ENCODE measurements around the gene SELENOT.
"Not testable (repeated sequence)": the region's sequence is repeated elsewhere in the genome, so short reads cannot be mapped to it uniquely, and the experiment has no call there.

Gene SELENOT

GRCh38 chr3:150607267-150608065 lies 4.3 kb downstream of the SELENOT start:
- DNase-seq (ENCODE audit: low read depth in 2 of 2): no peak

- no peak for DNase-seq (ENCODE audit: low read depth in 2 of 2)
Measured at GRCh38 chr3:150609988-150610387, 6.9 kb downstream of the SELENOT start.

GRCh38 chr3:150610785-150611184 lies 7.7 kb downstream of the SELENOT start:
- no peak for DNase-seq (ENCODE audit: low read depth in 2 of 2)

GRCh38 chr3:150611666-150612065 lies 8.5 kb downstream of the SELENOT start:
- DNase-seq (ENCODE audit: low read depth in 2 of 2): no peak

GRCh38 chr3:150612494-150612893 lies 9.4 kb downstream of the SELENOT start:
- no peak for DNase-seq (ENCODE audit: low read depth in 2 of 2)

GRCh38 chr3:150613034-150613433 lies 9.9 kb downstream of the SELENOT start:
- DNase-seq (ENCODE audit: low read depth in 2 of 2): no peak

GRCh38 chr3:150613709-150614480 lies 10.8 kb downstream of the SELENOT start:
- no peak for DNase-seq (ENCODE audit: low read depth in 2 of 2)

- DNase-seq (ENCODE audit: low read depth in 2 of 2): no peak
Measured at GRCh38 chr3:150620002-150620689, 17.0 kb downstream of the SELENOT start.

GRCh38 chr3:150622955-150623354 lies 19.8 kb downstream of the SELENOT start:
- DNase-seq (ENCODE audit: low read depth in 2 of 2): not testable (repeated sequence)

- no peak for DNase-seq (ENCODE audit: low read depth in 2 of 2)
Measured at GRCh38 chr3:150623945-150624344, 20.8 kb downstream of the SELENOT start.

GRCh38 chr3:150626148-150626930 lies 23.2 kb downstream of the SELENOT start:
- DNase-seq (ENCODE audit: low read depth in 2 of 2): no peak

- DNase-seq (ENCODE audit: low read depth in 2 of 2): no peak
Measured at GRCh38 chr3:150627557-150627956, 24.4 kb downstream of the SELENOT start.

- no peak for DNase-seq (ENCODE audit: low read depth in 2 of 2)
Measured at GRCh38 chr3:150631515-150632221, 28.5 kb downstream of the SELENOT start.

- DNase-seq (ENCODE audit: low read depth in 2 of 2): no peak
Measured at GRCh38 chr3:150635076-150635475, 32.0 kb downstream of the SELENOT start.

GRCh38 chr3:150635526-150635925 lies 32.4 kb downstream of the SELENOT start:
- no peak for DNase-seq (ENCODE audit: low read depth in 2 of 2)

- no peak for DNase-seq (ENCODE audit: low read depth in 2 of 2)
Measured at GRCh38 chr3:150636258-150636657, 33.1 kb downstream of the SELENOT start.

- no peak for DNase-seq (ENCODE audit: low read depth in 2 of 2)
Measured at GRCh38 chr3:150639262-150639661, 36.1 kb downstream of the SELENOT start.

- no peak for DNase-seq (ENCODE audit: low read depth in 2 of 2)
Measured at GRCh38 chr3:150640256-150640655, 37.1 kb downstream of the SELENOT start.

- no peak for DNase-seq (ENCODE audit: low read depth in 2 of 2)
Measured at GRCh38 chr3:150653110-150653561, 50.0 kb downstream of the SELENOT start.

GRCh38 chr3:150656316-150656715 lies 53.2 kb downstream of the SELENOT start:
- no peak for DNase-seq (ENCODE audit: low read depth in 2 of 2)

All from stimulated activated CD4-positive, alpha-beta T cell treated with anti-CD3 and anti-CD28 coated beads, Interleukin-1b, Interleukin-23, amount 100 ng/mL, for 1 hour (primary cell).